ENCODE measurements around the gene MVD. TPM values are rescaled to one million over a fixed set of nuclear protein-coding genes. Genes with fewer than 3 reads are reported as not detected.

The MVD gene
- total and polyA plus RNA-seq, 10 of the 15 experiments (the other 5 are each of a cell fraction or from before 2014, with no cell fraction given): 5.0 to 147 (median 65.0) TPM

- peaks cover 37% of the 10 kb centered on the region for H3K79me2 ChIP-seq (ENCODE audit: control insufficient read depth, insufficient read depth, low read length)
- intact Hi-C loops (cut with micrococcal nuclease; ENCODE audit: unreplicated experiment): loop anchor here (1.0 kb wide), 1 partner anchor 20 kb away; no protein-coding TSS in a partner anchor
- ChIA-PET RAD21 (ENCODE audit: unreplicated experiment) (interaction anchor here (1.0 to 2.5 kb wide), 2 partner anchors 20 to 517 kb away, joined by 3 to 10 read pairs; partner anchors contain the start of gene ZNF778), POLR2A (interaction anchor here (0.6 to 2.3 kb wide), 10 partner anchors 9 to 130 kb away, joined by 3 to 6 read pairs (median 4); partner anchors contain the start of genes MVD and SNAI3), CTCF (interaction anchor here (0.5 to 3.3 kb wide), 10 partner anchors 10 to 516 kb away, joined by 3 to 26 read pairs (median 4); partner anchors contain the start of gene MVD), SMC1A (ENCODE audit: uncharacterized antibody, unreplicated experiment) (interaction anchor here (0.7 to 1.9 kb wide), 5 partner anchors 13 to 129 kb away, joined by 3 to 7 read pairs (median 3); no protein-coding TSS in a partner anchor)
- no TSS peak for BruUV-seq (replicated peaks)
- H4K20me1 ChIP-seq (ENCODE audit: control insufficient read depth, insufficient read depth): no peaks in the 10 kb centered on the region
- H3K9ac ChIP-seq (ENCODE audit: control insufficient read depth, insufficient read depth, low read length): peak overlapping the region; percentile 75
- ATAC-seq (peak; percentile 87), DNase-seq (ENCODE audit: low read depth, low spot score) (peak; percentile 64), FAIRE-seq (peak; percentile 94)
- in situ Hi-C loops (cut with MboI): no loop called here
- peak overlapping the region; percentile 90; the same call in 1 of the 2 replicates for H3K4me3 ChIP-seq
- H3K9me3 ChIP-seq (replicated peaks; ENCODE audit: control insufficient read depth, insufficient read depth, low read length): no peaks in the 10 kb centered on the region
- peak overlapping the region; percentile 90 for H3K27ac ChIP-seq (ENCODE audit: control insufficient read depth, insufficient read depth)
- H3K4me1 ChIP-seq (ENCODE audit: control insufficient read depth, insufficient read depth, low read length): peaks cover 56% of the 10 kb centered on the region
- peaks cover 0 to 7% of the 10 kb centered on the region in 2 experiments; a peak in 2 of 4 replicates for H3K36me3 ChIP-seq (ENCODE audit: control insufficient read depth in 2 of 2, insufficient read depth in 2 of 2, low read length in 1 of 2)
- 1% methylated on average over 42 of the region's 42 CpGs for WGBS (ENCODE audit: insufficient coverage, insufficient replicate concordance, low lambda C conversion rate, missing lambda C conversion rate)
- H2AFZ ChIP-seq (ENCODE audit: control insufficient read depth, low read depth, low read length): peak overlapping the region; percentile 58
- no peaks in the 10 kb centered on the region for H3K27me3 ChIP-seq (replicated peaks in 1 of 2; ENCODE audit: control insufficient read depth in 2 of 2, insufficient read depth in 2 of 2, low read length in 1 of 2)
- H3K4me2 ChIP-seq (ENCODE audit: control insufficient read depth, insufficient read depth): peak overlapping the region; percentile 95
- TF ChIP-seq ESRRA (IDR thresholded peaks at IDR 0.05; ENCODE audit: low read length) (no peak; the same call in 1 of the 2 replicates), EED (IDR thresholded peaks at IDR 0.05; ENCODE audit: low read depth) (peak; percentile 84), STAT1 (conservative IDR thresholded peaks at IDR 0.05) (no peak), CHD4 (IDR thresholded peaks at IDR 0.05) (no peak), NFYB (IDR thresholded peaks at IDR 0.05; ENCODE audit: insufficient read depth, low read depth, low read length) (no peak), MEF2B (IDR thresholded peaks at IDR 0.05; ENCODE audit: partially characterized antibody, poor library complexity, severe bottlenecking) (peak; percentile 13), STAT3 (IDR thresholded peaks at IDR 0.05; ENCODE audit: low read depth, low read length) (no peak), LARP7 (IDR thresholded peaks at IDR 0.05) (no peak; the same call in 1 of the 2 replicates), ETV6 (conservative IDR thresholded peaks at IDR 0.05 in 1 of 2, IDR thresholded peaks at IDR 0.05 in 1 of 2; ENCODE audit: borderline replicate concordance in 1 of 2, low read depth in 1 of 2) (peak in 1 of 2 experiments; percentile 93; a peak in 2 of 4 replicates), PKNOX1 (IDR thresholded peaks at IDR 0.05) (peak; percentile 97), ZNF207 (IDR thresholded peaks at IDR 0.05; ENCODE audit: borderline replicate concordance) (no peak), ELK1 (IDR thresholded peaks at IDR 0.05; ENCODE audit: low read depth, low read length) (peak; percentile 65), BHLHE40 (IDR thresholded peaks at IDR 0.05; ENCODE audit: borderline replicate concordance in 1 of 2, low read depth in 2 of 2, low read length in 1 of 2) (peak; percentile 65 to 75; a peak in 3 of 4 replicates), PAX8 (IDR thresholded peaks at IDR 0.05) (no peak), IRF4 (IDR thresholded peaks at IDR 0.05; ENCODE audit: low read depth, low read length) (0 out of 2 replicates have a peak, but pooled peaks have one; percentile 15), TCF12 (IDR thresholded peaks at IDR 0.05; ENCODE audit: low read depth, low read length) (0 out of 2 replicates have a peak, but pooled peaks have one; percentile 46), CBFB (IDR thresholded peaks at IDR 0.05; ENCODE audit: low read depth) (peak; percentile 86), SUPT20H (IDR thresholded peaks at IDR 0.05; ENCODE audit: borderline replicate concordance, control insufficient read depth, low read depth, low read length) (no peak), NFXL1 (IDR thresholded peaks at IDR 0.05; ENCODE audit: borderline replicate concordance) (no peak), TBL1XR1 (IDR thresholded peaks at IDR 0.05; ENCODE audit: low read depth, low read length) (no peak), CREM (IDR thresholded peaks at IDR 0.05; ENCODE audit: low read depth) (peak; percentile 75), TARDBP (IDR thresholded peaks at IDR 0.05; ENCODE audit: borderline replicate concordance) (no peak), YBX1 (IDR thresholded peaks at IDR 0.05) (no peak)
These were observed 38.0 kb upstream of the MVD start for GRCh38 chr16:88700636-88701482.

Data from GM12878 (cell line).